ENCODE measurements around the gene SLC30A2. TPM values are rescaled to one million over a fixed set of nuclear protein-coding genes. Genes with fewer than 3 reads are reported as not detected.

SLC30A2 gene
- total RNA-seq, 1 donor: not detected

DNA sequence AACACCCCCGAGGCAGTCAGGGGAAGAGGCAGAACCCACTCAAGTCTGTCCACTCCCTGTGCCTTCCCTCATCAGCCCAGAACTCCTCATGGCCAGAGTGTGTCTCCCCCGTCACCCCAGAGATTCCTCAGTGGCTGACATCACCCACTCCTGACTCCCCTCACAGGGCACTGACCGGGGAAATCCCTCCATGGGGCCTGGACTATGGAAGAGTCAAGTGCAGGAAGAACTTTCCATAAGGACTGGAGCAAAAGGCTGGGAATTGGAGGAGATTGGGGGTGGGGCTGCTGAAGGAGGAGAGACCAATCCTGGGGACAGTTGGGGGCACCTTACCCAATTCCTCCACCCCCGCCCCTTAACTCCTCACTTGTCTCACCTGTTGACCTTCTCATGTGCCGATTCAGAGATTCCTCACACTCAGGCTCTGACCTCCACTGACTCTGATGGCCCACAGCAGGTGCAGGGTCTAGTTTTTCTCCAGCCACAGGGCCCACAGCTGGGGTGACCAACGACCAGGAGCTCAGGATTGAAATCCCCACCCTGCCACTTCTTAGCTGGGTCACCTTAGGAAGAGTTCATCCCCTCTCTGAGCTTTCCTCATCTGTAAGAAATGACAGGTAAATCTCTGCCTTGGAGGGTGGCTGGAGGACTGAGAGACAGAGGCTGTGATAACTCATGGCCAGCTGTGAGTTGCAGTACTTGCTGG lies 24.8 kb downstream of the SLC30A2 start:
- peak; percentile 38 for DNase-seq (ENCODE audit: low read depth)
- TF ChIP-seq, protein P1, sequence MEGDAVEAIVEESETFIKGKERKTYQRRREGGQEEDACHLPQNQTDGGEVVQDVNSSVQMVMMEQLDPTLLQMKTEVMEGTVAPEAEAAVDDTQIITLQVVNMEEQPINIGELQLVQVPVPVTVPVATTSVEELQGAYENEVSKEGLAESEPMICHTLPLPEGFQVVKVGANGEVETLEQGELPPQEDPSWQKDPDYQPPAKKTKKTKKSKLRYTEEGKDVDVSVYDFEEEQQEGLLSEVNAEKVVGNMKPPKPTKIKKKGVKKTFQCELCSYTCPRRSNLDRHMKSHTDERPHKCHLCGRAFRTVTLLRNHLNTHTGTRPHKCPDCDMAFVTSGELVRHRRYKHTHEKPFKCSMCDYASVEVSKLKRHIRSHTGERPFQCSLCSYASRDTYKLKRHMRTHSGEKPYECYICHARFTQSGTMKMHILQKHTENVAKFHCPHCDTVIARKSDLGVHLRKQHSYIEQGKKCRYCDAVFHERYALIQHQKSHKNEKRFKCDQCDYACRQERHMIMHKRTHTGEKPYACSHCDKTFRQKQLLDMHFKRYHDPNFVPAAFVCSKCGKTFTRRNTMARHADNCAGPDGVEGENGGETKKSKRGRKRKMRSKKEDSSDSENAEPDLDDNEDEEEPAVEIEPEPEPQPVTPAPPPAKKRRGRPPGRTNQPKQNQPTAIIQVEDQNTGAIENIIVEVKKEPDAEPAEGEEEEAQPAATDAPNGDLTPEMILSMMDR (IDR thresholded peaks at IDR 0.05; ENCODE audit: insufficient read depth, low read depth, low read length): no peak
- no peak overlapping the region for H3K4me3 ChIP-seq (ENCODE audit: low read depth, low read length)

DNA sequence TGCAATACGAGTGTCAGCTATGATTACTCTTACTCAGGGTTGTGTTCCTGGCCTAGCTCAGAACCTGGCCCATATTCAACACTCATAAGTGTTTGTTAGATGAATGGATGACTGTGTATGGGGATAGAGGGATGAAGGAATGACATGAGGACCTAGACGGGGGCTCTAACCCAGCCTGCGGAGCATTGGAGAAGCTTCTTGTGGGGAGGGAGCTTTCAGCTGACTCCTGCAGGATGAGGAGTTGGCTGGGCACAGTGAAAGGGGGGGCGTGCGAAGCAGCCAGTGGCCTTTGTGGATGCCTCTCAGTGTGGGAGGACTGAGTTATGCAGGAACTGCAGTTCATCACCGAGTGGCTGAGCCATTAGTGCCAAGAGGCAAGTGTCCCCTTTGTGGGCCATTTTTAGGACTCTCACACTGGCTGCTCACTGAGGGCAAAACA lies 25.6 kb downstream of the SLC30A2 start:
- peak; percentile 47 for DNase-seq (ENCODE audit: low read depth)
- TF ChIP-seq, protein P1 (IDR thresholded peaks at IDR 0.05; ENCODE audit: insufficient read depth, low read depth, low read length): no peak
- no peak overlapping the region for H3K4me3 ChIP-seq (ENCODE audit: low read depth, low read length)

DNA sequence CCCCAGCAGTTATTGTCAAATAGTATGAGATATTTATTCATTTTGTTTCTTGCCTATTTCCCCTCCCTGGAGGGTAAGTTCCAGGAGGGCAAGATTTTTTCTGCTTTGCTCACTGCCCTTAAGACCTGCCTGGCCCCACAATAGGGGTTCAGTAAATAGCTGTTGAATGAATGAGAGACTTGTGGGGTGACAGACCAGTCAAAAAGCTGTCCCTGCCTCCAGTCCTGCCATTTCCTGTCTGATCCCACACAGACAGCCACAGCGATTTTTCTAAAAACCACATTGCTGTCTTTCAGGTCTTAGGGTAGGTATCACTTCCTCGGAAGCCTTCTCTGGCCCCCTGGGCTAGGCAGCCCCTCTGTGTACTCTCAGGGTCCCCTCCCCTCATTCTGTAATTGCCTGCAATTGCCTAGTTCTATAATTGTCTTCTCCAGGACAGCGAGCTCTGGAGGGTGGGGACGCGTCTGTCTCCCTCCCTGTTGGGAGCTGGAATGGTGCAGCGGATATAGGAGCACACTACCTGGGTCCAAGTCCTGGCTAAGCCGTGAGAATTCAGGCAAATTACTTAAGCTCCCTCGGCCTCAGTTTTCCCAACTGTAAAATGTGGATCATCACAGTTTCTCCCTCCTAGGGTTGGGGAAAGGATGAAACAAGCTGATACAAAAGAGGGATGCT lies 26.1 kb downstream of the SLC30A2 start:
- no peak for DNase-seq (ENCODE audit: low read depth)
- no peak overlapping the region for H3K4me3 ChIP-seq (ENCODE audit: low read depth, low read length)
- TF ChIP-seq, protein P1 (IDR thresholded peaks at IDR 0.05; ENCODE audit: insufficient read depth, low read depth, low read length): no peak

DNA sequence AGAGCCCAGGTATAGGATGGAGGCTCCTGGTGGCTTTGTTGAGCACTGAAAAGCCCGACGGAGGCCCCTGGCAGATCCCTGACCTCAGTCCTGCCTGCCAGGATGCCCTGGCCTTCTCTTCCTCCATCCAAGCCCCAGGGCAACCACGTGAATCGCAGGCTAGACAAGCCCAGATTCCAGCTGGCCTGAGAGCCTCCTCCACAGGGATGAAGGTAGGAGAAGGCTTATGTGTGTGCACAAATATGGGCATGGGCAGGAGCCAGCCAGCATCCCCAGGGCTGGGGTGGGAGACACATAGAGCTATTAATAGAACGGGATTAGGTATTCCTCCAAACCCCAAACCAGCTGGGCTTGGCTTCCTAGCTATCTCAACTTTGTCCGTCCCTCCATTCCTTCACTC lies 28.3 kb downstream of the SLC30A2 start:
- DNase-seq (ENCODE audit: low read depth): no peak
- no peak overlapping the region for H3K4me3 ChIP-seq (ENCODE audit: low read depth, low read length)
- TF ChIP-seq, protein P1 (IDR thresholded peaks at IDR 0.05; ENCODE audit: insufficient read depth, low read depth, low read length): no peak

DNA sequence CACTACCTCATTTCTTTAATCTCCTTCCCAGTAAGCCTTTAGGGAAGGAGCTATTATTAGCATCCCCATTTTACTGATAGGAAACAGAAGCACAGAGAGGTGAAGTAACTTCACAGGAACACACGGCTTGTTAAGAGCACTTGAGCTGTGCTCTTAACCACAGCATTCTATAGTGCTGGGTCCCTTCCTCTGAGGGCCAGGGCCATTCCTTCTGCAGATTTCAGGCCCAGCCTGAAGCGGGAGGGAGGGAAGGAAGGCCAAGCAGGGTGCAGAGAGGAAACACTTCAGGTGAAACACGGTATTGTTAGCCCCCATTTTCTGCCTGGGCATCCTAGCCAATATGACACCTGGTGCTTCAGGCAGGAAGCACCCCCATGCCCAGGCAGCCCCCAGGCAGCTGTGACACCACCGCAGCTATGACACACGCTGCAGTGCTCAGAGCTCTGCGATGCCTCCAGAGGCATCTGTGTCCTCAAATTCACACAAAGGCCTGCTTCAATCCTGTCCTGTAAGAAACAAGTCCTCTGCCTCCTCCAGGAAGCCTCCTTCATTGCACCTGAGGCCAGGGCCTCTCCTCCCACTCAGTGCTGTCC lies 28.9 kb downstream of the SLC30A2 start:
- TF ChIP-seq, protein P1 (IDR thresholded peaks at IDR 0.05; ENCODE audit: insufficient read depth, low read depth, low read length): no peak
- no peak for DNase-seq (ENCODE audit: low read depth)
- no peak overlapping the region for H3K4me3 ChIP-seq (ENCODE audit: low read depth, low read length)

DNA sequence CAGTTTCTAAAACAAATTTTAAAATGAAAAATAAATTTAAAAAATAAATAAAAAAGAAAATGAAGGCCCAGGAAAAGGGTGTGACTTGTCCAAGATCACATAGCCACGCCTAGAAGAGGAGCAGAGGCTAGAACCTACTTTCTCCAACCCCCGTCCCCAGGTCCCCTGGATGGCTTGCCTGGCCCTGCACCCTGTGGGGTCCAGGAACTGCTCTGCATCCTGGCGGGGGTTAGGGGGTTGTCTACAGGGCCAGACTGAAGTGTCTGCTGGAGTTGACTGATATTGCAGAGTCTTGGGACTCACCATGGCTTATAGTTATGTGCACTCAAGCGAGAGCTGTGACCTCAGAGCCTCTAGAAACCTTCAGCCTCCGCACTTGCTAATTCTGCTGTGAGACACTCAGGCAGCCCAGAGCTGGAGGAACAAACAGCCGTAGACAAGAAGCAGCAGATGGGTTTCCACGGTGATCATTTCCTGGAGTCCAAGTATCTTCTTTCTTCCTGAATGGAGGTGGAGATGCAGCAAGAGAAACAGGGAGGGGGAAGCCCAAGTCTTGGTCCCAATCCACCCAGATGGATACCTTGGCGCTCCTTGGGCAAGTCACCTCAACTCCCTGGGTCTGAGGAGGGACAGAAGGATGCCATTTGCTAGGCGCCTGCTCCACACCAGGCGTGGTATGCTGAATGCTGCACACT lies 29.5 kb downstream of the SLC30A2 start:
- TF ChIP-seq, protein P1 (IDR thresholded peaks at IDR 0.05; ENCODE audit: insufficient read depth, low read depth, low read length): no peak
- H3K4me3 ChIP-seq (ENCODE audit: low read depth, low read length): no peak overlapping the region
- no peak for DNase-seq (ENCODE audit: low read depth)

Measured in fibroblast of villous mesenchyme (primary cell).